HepG2 (cell line): Measurements from ENCODE around the gene NOTUM. TPM values are rescaled to one million over a fixed set of nuclear protein-coding genes. Genes with fewer than 3 reads are reported as not detected.

Experiments used
- ASH2L ChIP-seq: fragments of 300-600, 200-600 bp; sonication (generic); IDR thresholded peaks from 2 replicates; pipeline ENCODE4 v1.7.0; 2017; ENCODE audit warnings: low read depth, mild to moderate bottlenecking, moderate library complexity, mixed read lengths, low read length; ENCODE audit not compliant: insufficient read length
- GABPB1 ChIP-seq: IDR thresholded peaks from 2 replicates; pipeline ENCODE4 v1.6.1; 2016; ENCODE audit warnings: mild to moderate bottlenecking, missing genetic modification reagents, moderate library complexity, missing compliant biosample characterization
- RARA ChIP-seq: IDR thresholded peaks from 2 replicates; pipeline ENCODE4 v1.6.1; 2016; ENCODE audit warnings: missing genetic modification reagents, missing compliant biosample characterization
- SMC3 ChIP-seq: IDR thresholded peaks from 2 replicates; pipeline ENCODE4 v1.6.1; 2011; ENCODE audit warnings: low read length, improper control_type of control experiment
- TEAD3 ChIP-seq: optimal IDR thresholded peaks from 2 replicates; pipeline ENCODE3; 2016; ENCODE audit warnings: borderline replicate concordance
- ZFX ChIP-seq: sonication (generic); formaldehyde crosslinking; IDR thresholded peaks from 2 replicates; pipeline ENCODE4 v1.4.0; 2020; ENCODE audit warnings: mild to moderate bottlenecking, low read depth, missing genetic modification reagents, moderate library complexity
- ZMYM2 ChIP-seq: sonication (generic); formaldehyde crosslinking; IDR thresholded peaks from 2 replicates; pipeline ENCODE4 v1.8.0; 2022; ENCODE audit warnings: mild to moderate bottlenecking, missing genetic modification reagents
- polyA plus RNA-seq, 8 experiments: library from polyadenylated mRNA; depleted of rRNA in 3 of 8; stranded (reverse) in 7 of 8; unstranded in 1 of 8; fragments of >200 nt; fragmentation: Illumina TruSeq in 4 of 8; extraction: Trizol in 4 of 8; gene quantifications; 2 replicates each; pipeline versions ENCODE4 v1.2.1 to v1.2.3, GENCODE V29; 2011 to 2016; ENCODE audit warnings: low read depth in 4 of 8, missing spikeins in 1 of 8, mixed read lengths in 1 of 8; ENCODE audit not compliant: insufficient read depth in 1 of 8
- total RNA-seq, 5 experiments: library from RNA; depleted of rRNA; stranded (reverse); fragments of >200 nt; fragmentation: Illumina TruSeq; extraction: Trizol; gene quantifications; 2 replicates each; pipeline ENCODE4 v1.2.3, GENCODE V29; 2016; ENCODE audit warnings: low read depth in 1 of 5
- TF ChIP-seq, protein P1 (sequence below): sonication (generic); formaldehyde crosslinking; IDR thresholded peaks from 2 replicates; pipeline ENCODE4 v1.9.0; 2022; ENCODE audit warnings: low read depth, missing genetic modification reagents
- TF ChIP-seq, protein P2 (sequence below): sonication (generic); formaldehyde crosslinking; IDR thresholded peaks from 2 replicates; pipeline ENCODE4; 2020; ENCODE audit warnings: missing genetic modification reagents, mild to moderate bottlenecking, borderline replicate concordance
- TF ChIP-seq, protein P3 (sequence below): sonication (generic); formaldehyde crosslinking; IDR thresholded peaks from 2 replicates; pipeline ENCODE4 v1.5.1; 2020; ENCODE audit warnings: mild to moderate bottlenecking, missing genetic modification reagents, moderate library complexity
- TF ChIP-seq, protein P4 (sequence below): sonication (generic); formaldehyde crosslinking; IDR thresholded peaks from 2 replicates; pipeline ENCODE4 v1.4.0; 2020; ENCODE audit warnings: low read depth, missing genetic modification reagents
- TF ChIP-seq, protein P5 (sequence below): sonication (generic); formaldehyde crosslinking; IDR thresholded peaks from 2 replicates; pipeline ENCODE4 v1.5.1; 2020; ENCODE audit warnings: mild to moderate bottlenecking, missing genetic modification reagents, moderate library complexity

NOTUM gene
- total and polyA plus RNA-seq, 2 of the 13 experiments (the other 11 are each of a cell fraction or from before 2014, with no cell fraction given) = 150 to 160 TPM

DNA sequence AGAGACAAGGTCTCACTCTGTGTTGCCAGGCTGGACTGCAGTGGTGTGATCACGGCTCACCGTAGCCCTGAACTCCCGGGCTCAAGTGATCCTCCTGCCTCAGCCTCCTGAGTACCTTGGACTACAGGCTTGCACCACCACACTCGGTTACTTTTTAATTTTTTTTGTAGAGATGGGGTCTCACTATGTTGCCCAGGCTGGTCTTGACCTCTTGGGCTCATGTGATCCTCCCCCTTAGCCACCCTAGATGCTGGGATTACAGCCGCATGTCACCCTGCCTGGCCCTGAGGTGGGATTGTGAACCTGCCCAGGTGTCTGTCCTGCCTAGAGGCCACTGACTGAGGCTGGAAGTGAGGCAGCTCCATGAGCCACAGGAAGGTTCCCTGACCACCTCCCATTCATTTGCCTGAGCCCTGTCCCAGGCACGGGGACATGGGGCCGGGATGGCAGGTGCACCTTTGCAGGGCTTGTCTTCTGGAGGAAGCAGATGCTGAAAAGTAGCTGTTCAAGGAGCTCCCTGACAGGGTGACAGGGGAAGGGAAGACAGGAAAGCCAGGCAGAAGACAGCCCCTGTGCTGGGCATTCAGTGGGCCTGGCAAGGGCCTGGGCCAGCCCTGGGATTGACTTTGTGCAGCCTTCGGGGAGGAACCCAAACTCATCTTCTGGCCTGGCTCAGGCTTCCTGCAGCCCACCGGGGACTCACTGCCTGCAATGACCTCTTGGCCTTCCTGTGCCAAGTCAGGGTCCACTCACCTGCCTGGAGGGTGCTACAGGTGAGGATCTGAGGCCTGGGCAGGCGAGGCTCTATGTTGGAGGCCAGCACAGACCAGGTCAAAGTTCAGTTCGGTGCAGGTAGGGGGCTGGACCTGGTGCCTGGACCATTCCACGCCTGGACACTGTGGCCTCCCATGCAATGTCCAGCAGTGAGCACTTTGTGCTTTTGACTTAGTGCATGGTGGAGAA lies 8.1 kb upstream of the NOTUM start (continued):
- TF ChIP-seq, protein P1, sequence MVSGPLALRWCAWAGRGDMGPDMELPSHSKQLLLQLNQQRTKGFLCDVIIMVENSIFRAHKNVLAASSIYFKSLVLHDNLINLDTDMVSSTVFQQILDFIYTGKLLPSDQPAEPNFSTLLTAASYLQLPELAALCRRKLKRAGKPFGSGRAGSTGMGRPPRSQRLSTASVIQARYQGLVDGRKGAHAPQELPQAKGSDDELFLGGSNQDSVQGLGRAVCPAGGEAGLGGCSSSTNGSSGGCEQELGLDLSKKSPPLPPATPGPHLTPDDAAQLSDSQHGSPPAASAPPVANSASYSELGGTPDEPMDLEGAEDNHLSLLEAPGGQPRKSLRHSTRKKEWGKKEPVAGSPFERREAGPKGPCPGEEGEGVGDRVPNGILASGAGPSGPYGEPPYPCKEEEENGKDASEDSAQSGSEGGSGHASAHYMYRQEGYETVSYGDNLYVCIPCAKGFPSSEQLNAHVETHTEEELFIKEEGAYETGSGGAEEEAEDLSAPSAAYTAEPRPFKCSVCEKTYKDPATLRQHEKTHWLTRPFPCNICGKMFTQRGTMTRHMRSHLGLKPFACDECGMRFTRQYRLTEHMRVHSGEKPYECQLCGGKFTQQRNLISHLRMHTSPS (CRISPR knock-in tag) = peak; percentile 68; the same call in 1 of the 2 replicates
- TF ChIP-seq TEAD3 (peak; percentile 33), ASH2L (no peak), GABPB1 (0 out of 2 replicates have a peak, but pooled peaks have one; percentile 16), SMC3 (no peak), RARA (CRISPR knock-in tag) (peak; percentile 34), ZFX (CRISPR knock-in tag) (peak; percentile 76), ZMYM2 (CRISPR knock-in tag) (peak; percentile 43; the same call in 1 of the 2 replicates)
- TF ChIP-seq, protein P2, sequence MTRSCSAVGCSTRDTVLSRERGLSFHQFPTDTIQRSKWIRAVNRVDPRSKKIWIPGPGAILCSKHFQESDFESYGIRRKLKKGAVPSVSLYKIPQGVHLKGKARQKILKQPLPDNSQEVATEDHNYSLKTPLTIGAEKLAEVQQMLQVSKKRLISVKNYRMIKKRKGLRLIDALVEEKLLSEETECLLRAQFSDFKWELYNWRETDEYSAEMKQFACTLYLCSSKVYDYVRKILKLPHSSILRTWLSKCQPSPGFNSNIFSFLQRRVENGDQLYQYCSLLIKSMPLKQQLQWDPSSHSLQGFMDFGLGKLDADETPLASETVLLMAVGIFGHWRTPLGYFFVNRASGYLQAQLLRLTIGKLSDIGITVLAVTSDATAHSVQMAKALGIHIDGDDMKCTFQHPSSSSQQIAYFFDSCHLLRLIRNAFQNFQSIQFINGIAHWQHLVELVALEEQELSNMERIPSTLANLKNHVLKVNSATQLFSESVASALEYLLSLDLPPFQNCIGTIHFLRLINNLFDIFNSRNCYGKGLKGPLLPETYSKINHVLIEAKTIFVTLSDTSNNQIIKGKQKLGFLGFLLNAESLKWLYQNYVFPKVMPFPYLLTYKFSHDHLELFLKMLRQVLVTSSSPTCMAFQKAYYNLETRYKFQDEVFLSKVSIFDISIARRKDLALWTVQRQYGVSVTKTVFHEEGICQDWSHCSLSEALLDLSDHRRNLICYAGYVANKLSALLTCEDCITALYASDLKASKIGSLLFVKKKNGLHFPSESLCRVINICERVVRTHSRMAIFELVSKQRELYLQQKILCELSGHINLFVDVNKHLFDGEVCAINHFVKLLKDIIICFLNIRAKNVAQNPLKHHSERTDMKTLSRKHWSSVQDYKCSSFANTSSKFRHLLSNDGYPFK (CRISPR knock-in tag) = 0 out of 2 replicates have a peak, but pooled peaks have one; percentile 17
- TF ChIP-seq, protein P3, sequence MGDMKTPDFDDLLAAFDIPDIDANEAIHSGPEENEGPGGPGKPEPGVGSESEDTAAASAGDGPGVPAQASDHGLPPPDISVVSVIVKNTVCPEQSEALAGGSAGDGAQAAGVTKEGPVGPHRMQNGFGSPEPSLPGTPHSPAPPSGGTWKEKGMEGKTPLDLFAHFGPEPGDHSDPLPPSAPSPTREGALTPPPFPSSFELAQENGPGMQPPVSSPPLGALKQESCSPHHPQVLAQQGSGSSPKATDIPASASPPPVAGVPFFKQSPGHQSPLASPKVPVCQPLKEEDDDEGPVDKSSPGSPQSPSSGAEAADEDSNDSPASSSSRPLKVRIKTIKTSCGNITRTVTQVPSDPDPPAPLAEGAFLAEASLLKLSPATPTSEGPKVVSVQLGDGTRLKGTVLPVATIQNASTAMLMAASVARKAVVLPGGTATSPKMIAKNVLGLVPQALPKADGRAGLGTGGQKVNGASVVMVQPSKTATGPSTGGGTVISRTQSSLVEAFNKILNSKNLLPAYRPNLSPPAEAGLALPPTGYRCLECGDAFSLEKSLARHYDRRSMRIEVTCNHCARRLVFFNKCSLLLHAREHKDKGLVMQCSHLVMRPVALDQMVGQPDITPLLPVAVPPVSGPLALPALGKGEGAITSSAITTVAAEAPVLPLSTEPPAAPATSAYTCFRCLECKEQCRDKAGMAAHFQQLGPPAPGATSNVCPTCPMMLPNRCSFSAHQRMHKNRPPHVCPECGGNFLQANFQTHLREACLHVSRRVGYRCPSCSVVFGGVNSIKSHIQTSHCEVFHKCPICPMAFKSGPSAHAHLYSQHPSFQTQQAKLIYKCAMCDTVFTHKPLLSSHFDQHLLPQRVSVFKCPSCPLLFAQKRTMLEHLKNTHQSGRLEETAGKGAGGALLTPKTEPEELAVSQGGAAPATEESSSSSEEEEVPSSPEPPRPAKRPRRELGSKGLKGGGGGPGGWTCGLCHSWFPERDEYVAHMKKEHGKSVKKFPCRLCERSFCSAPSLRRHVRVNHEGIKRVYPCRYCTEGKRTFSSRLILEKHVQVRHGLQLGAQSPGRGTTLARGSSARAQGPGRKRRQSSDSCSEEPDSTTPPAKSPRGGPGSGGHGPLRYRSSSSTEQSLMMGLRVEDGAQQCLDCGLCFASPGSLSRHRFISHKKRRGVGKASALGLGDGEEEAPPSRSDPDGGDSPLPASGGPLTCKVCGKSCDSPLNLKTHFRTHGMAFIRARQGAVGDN (CRISPR knock-in tag) = peak; percentile 89
- TF ChIP-seq, protein P4, sequence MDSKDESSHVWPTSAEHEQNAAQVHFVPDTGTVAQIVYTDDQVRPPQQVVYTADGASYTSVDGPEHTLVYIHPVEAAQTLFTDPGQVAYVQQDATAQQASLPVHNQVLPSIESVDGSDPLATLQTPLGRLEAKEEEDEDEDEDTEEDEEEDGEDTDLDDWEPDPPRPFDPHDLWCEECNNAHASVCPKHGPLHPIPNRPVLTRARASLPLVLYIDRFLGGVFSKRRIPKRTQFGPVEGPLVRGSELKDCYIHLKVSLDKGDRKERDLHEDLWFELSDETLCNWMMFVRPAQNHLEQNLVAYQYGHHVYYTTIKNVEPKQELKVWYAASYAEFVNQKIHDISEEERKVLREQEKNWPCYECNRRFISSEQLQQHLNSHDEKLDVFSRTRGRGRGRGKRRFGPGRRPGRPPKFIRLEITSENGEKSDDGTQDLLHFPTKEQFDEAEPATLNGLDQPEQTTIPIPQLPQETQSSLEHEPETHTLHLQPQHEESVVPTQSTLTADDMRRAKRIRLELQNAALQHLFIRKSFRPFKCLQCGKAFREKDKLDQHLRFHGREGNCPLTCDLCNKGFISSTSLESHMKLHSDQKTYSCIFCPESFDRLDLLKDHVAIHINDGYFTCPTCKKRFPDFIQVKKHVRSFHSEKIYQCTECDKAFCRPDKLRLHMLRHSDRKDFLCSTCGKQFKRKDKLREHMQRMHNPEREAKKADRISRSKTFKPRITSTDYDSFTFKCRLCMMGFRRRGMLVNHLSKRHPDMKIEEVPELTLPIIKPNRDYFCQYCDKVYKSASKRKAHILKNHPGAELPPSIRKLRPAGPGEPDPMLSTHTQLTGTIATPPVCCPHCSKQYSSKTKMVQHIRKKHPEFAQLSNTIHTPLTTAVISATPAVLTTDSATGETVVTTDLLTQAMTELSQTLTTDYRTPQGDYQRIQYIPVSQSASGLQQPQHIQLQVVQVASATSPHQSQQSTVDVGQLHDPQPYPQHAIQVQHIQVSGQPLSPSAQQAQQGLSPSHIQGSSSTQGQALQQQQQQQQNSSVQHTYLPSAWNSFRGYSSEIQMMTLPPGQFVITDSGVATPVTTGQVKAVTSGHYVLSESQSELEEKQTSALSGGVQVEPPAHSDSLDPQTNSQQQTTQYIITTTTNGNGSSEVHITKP (CRISPR knock-in tag) = no peak
- TF ChIP-seq, protein P5, sequence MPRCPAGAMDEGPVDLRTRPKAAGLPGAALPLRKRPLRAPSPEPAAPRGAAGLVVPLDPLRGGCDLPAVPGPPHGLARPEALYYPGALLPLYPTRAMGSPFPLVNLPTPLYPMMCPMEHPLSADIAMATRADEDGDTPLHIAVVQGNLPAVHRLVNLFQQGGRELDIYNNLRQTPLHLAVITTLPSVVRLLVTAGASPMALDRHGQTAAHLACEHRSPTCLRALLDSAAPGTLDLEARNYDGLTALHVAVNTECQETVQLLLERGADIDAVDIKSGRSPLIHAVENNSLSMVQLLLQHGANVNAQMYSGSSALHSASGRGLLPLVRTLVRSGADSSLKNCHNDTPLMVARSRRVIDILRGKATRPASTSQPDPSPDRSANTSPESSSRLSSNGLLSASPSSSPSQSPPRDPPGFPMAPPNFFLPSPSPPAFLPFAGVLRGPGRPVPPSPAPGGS = 0 out of 2 replicates have a peak, but pooled peaks have one; percentile 33
